ENCODE results near the gene CRYGD.
"Not testable (repeated sequence)": the region's sequence is repeated elsewhere in the genome, so short reads cannot be mapped to it uniquely, and the experiment has no call there.

Gene CRYGD

GRCh38 chr2:208129744-208130711, 5.7 kb upstream of the CRYGD start, which contains the start of gene CRYGC:
CRYGC (minus strand) TSS chr2:208129828; CDS start chr2:208129792, 36 bp downstream.
- DNase-seq = no peak

- no peak for DNase-seq
These were observed 3.8 kb upstream of the CRYGD start for GRCh38 chr2:208128136-208128535.

DNA sequence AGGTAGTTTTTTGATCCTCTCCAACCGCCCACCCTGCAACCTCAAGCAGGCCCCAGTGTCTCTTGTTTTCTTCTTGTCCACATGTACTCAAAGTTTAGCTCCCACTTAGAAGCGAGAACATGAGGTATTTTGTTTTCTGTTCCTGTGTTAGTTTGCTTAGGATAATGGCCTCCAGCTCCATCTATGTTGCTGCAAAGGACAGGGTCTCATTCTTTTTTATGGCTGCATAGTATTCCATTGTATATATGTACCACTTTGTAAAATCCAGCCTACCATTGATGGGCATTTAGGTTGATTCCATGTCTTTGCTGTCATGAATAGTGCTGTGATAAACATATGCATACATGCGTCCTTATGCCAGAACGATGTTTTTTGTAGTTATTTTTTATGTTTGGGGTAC, 2.8 kb upstream of the CRYGD start:
- DNase-seq = no peak

DNA sequence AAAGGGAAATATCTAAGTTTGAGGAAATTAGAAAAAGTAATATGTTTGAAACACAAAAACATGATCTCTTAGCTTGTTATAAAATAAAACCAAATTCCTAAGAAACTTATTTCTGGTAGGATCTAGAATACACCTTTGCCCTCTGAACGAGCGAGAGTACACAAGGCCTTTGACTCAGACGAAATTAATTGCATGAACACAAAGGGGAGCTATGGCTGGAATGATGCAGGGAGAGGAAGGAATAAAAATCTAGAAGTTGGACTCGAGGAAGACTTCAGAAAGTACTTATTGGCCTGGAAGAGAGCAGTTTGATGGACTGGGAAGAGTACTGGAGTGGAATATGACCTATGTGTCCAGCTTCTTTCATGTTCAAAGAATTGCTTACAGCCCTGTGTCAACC, 927 bp upstream of the CRYGD start:
- no peak for DNase-seq

GRCh38 chr2:208122248-208122647, 2.1 kb downstream of the CRYGD start:
- no peak for DNase-seq

- no peak for DNase-seq
These were observed 5.4 kb downstream of the CRYGD start for GRCh38 chr2:208118918-208119317.

GRCh38 chr2:208117390-208117789, 6.9 kb downstream of the CRYGD start:
- not testable (repeated sequence) for DNase-seq

DNA sequence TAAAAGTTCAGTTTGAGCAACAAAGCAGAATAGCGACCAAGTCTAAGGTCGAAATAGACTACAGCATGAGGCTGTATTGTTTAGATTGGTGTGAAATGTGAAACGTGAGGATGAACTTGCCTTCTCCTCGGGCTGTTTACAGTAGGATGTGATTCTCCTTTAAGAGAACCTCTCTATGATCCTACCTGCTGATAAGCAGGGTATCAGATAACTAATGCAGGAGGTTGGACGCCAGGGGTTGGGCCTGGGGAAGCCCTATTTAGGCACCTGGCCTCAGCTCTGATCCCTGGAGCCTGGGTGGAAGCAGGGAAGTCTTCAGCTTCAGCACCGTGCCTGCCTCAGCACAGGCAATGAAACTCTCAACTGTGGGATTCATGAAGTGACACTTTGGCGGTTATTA, 11.4 kb downstream of the CRYGD start:
- DNase-seq = no peak

GRCh38 chr2:208112273-208112745, 12.0 kb downstream of the CRYGD start:
- DNase-seq = not testable (repeated sequence)

GRCh38 chr2:208103616-208104015, 20.7 kb downstream of the CRYGD start:
- DNase-seq = no peak

- DNase-seq = no peak
These were observed 22.4 kb downstream of the CRYGD start for GRCh38 chr2:208101716-208102631.

GRCh38 chr2:208099682-208100470, 24.4 kb downstream of the CRYGD start:
- DNase-seq = no peak

- DNase-seq = not testable (repeated sequence)
These were observed 25.6 kb downstream of the CRYGD start for GRCh38 chr2:208098701-208099100.

DNA sequence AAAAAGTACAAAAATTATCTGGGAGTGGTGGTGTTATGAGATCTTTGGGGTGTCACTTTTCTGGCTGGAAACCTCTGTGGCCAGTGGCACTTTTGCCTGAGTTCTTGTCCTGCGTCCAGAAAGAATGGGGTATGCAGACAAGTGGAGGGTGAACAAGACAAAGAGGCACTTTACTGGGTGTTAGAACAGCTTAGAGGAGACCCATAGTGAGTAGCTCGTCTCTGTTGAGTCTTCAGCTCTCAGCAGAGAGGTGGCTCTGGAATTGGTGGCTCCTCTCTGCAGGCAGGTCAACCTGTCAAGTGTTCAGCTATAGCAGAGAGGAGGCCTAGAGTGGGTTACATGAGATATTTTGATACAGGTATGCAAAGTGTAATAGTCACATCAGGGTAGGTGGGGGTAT, 26.1 kb downstream of the CRYGD start:
- no peak for DNase-seq

- DNase-seq = no peak
These were observed 26.5 kb downstream of the CRYGD start for GRCh38 chr2:208097801-208098200.

GRCh38 chr2:208097313-208097712, 27.0 kb downstream of the CRYGD start:
- no peak for DNase-seq

DNA sequence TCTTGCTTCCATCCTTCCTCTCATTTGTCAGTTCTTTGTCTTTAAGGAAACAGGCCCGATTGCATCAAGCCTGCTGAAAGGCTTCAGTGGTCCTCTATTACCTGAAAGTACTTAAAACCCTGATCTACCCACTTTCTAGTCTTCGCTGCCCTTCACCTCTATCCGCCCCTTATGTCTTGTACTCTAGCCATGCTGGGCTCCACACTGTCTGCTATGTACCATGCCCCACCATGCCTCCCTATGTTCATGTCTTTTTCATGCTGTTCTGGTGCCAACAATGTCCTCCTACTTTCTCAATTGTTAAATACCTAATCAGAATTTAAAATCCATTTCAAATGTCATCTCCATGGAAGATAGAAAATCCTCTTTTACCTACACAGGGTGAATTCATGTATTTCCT, 28.2 kb downstream of the CRYGD start:
- DNase-seq = no peak

GRCh38 chr2:208093128-208093527, 31.2 kb downstream of the CRYGD start:
- no peak for DNase-seq

DNA sequence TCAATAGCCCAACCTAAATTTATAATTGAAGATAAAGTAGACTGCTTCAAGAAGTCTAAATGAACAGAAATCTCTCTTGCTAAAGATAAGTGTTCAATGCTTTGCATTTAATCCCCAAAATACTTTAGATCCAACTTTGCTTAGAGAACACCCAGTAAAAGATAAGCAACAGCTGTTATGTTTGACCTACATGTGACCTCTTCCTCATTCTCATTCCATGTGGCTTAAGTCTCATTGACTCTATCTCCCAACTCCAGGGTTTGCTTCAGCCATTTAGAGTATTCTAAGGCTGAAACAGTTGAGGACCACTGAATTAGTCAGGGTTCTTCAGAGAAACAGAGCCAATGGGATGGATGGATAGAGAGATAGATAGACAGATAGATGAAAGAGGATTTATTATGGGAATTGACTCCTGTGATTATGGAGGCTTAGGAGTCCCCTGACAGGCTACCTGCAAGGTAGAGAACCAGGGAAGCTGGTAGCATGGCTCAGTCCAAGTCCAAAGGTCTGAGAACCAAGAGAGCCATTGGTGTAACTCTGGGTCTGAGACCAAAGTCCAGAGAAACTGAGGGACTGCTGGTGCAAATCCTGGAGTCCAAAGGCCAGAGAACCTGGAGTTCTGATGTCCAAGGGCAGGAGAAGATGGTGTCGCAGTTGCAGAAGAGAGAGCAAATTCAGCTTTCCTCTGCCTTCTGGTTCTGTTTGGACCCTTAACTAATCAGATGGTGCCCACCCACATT, 32.1 kb downstream of the CRYGD start:
- no peak for DNase-seq

- no peak for DNase-seq
These were observed 33.9 kb downstream of the CRYGD start for GRCh38 chr2:208090420-208090819.

DNA sequence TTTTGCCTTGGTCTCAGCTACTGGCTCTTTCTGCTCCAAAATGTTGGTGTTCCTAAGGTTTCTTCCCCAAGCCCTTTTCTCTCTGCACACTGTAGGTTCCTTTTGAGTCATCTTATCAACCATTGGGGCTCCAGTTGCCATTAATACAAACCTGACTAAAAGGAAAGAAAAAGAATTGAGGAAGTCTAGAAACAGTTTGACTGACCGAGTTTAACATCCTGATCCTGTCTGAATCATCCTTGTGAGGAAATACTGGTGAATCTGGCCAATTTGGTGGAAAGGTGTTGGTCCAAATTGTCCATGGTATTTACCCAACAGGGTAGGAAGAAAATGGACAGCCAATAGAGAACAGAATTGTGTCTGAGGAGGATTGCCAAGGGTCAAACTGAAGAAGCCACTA, 38.3 kb downstream of the CRYGD start:
- no peak for DNase-seq

DNA sequence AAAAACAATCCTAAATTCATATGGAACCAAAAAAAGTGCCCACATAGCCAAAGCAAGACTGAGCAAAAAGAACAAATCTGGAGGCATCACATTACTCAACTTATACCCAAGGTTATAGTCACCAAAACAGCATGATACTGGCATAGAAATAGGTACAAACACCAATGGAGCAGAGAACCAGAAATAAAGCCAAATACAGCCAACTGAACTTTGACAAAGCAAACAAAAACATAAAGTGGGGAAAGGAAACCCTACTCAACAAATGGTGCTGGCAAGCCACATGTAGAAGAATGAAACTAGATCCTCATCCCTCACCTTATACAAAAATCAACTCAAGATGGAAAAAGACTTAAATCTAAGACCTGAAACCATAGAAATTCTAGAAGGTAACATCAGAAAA, 40.5 kb downstream of the CRYGD start:
- no peak for DNase-seq
